GM12878 (cell line): ENCODE data around the gene ZNF880.

Source experiments
- BHLHE40 ChIP-seq, 2 experiments: fragments of 450-650 bp in 1 of 2; IDR thresholded peaks; 2 replicates each; pipeline ENCODE4 v1.6.1; 2011 to 2017; ENCODE audit warnings: low read depth in 2 of 2, borderline replicate concordance in 1 of 2, improper control_type of control experiment in 1 of 2, low read length in 1 of 2, mild to moderate bottlenecking in 1 of 2
- CBFB ChIP-seq: IDR thresholded peaks from 2 replicates; pipeline ENCODE4 v1.6.1; 2016; ENCODE audit warnings: antibody characterized with exemption, low read depth
- CBX5 ChIP-seq: sonication (generic); IDR thresholded peaks from 2 replicates; pipeline ENCODE4 v1.6.1; 2016; ENCODE audit warnings: low read depth, moderate library complexity, mild to moderate bottlenecking, inconsistent platforms
- CHD4 ChIP-seq: fragments of 200-600 bp; sonication (generic); IDR thresholded peaks from 2 replicates; pipeline ENCODE4 v1.6.1; 2016; ENCODE audit warnings: mild to moderate bottlenecking
- CTCF ChIP-seq, 3 experiments: IDR thresholded peaks in 2 of 3; conservative IDR thresholded peaks in 1 of 3; 2 replicates each; pipeline ENCODE4 v1.5.1; 2011; ENCODE audit warnings: low read depth in 3 of 3, low read length in 3 of 3, mild to moderate bottlenecking in 3 of 3, control low read depth in 2 of 3, moderate library complexity in 2 of 3, inconsistent platforms in 1 of 3, mixed read lengths in 1 of 3; ENCODE audit not compliant: control insufficient read depth in 2 of 3, insufficient read depth in 1 of 3; ENCODE audit errors: extremely low read depth in 1 of 3
- EZH2 ChIP-seq: IDR thresholded peaks from 2 replicates; pipeline ENCODE4 v1.6.1; 2012; ENCODE audit warnings: low read depth, mild to moderate bottlenecking, control low read depth, inconsistent platforms, low read length, borderline replicate concordance; ENCODE audit not compliant: control insufficient read depth
- GABPA ChIP-seq: IDR thresholded peaks from 2 replicates; pipeline ENCODE4 v1.6.1; 2014; ENCODE audit warnings: antibody characterized with exemption, low read depth, mild to moderate bottlenecking, inconsistent platforms
- MYC ChIP-seq: IDR thresholded peaks from 2 replicates; pipeline ENCODE4 v1.6.1; 2011; ENCODE audit warnings: mild to moderate bottlenecking, low read length, moderate library complexity, inconsistent platforms; ENCODE audit not compliant: insufficient read depth, insufficient replicate concordance, insufficient read length, severe bottlenecking
- SMARCA5 ChIP-seq: fragments of 450-650 bp; IDR thresholded peaks from 2 replicates; pipeline ENCODE4 v1.6.1; 2017; ENCODE audit warnings: mild to moderate bottlenecking
- SP1 ChIP-seq: IDR thresholded peaks from one replicate; pipeline ENCODE4 v1.6.1; 2011; ENCODE audit warnings: low read depth, low read length
- SUZ12 ChIP-seq: fragments of 200-600 bp; sonication (generic); IDR thresholded peaks from one replicate; pipeline ENCODE4 v1.6.1; 2018; ENCODE audit warnings: antibody characterized with exemption, mild to moderate bottlenecking; ENCODE audit not compliant: unreplicated experiment
- TAF1 ChIP-seq: IDR thresholded peaks from 2 replicates; pipeline ENCODE4 v1.6.1; 2011; ENCODE audit warnings: mild to moderate bottlenecking, low read depth, low read length, borderline replicate concordance
- ZNF274 ChIP-seq: IDR thresholded peaks from one replicate; pipeline ENCODE4 v1.8.0; 2011; ENCODE audit not compliant: insufficient read length, insufficient read depth

GRCh38 chr19:52331757-52332156 is 38.0 kb upstream of the ZNF880 start:
- TF ChIP-seq CBX5 (no peak), BHLHE40 (IDR thresholded peaks at IDR 0.05; ENCODE audit: borderline replicate concordance in 1 of 2, low read depth in 2 of 2, low read length in 1 of 2) (no peak), CHD4 (no peak), SP1 (no peak), EZH2 (no peak), CBFB (no peak), MYC (no peak), CTCF (IDR thresholded peaks at IDR 0.05 in 2 of 3, conservative IDR thresholded peaks at IDR 0.05 in 1 of 3; ENCODE audit: control insufficient read depth in 2 of 3, extremely low read depth in 1 of 3, insufficient read depth in 1 of 3, low read depth in 3 of 3, low read length in 3 of 3) (no peak), SUZ12 (no peak), TAF1 (no peak), ZNF274 (no peak), SMARCA5 (no peak), GABPA (no peak)
